Upper lobe of left lung (tissue), 4 donors: Measurements from ENCODE around the gene ATG16L1.

ENCODE experiments used
- EP300 ChIP-seq, 4 donors: sonication (generic); formaldehyde crosslinking; IDR thresholded peaks; one replicate each; pipeline ENCODE4 v1.5.1; 2017; ENCODE audit warnings: antibody characterized with exemption in 4 of 4, control low read depth in 2 of 4
- POLR2A ChIP-seq, 4 donors: fragments of 450-650 bp; IDR thresholded peaks; one replicate each; pipeline ENCODE4 v1.5.1; 2016 to 2017; ENCODE audit warnings: antibody characterized with exemption in 4 of 4, mild to moderate bottlenecking in 2 of 4
- POLR2AphosphoS5 ChIP-seq, 2 donors: sonication (generic); formaldehyde crosslinking; IDR thresholded peaks; one replicate each; pipeline ENCODE4 v1.5.1; 2017; ENCODE audit warnings: antibody characterized with exemption in 2 of 2
- TF ChIP-seq, protein P1 (sequence below), 6 experiments: fragments of 450-650 bp in 4 of 6; fragments of 200-600 bp in 2 of 6; sonication (generic) in 2 of 6; IDR thresholded peaks; one replicate each; pipeline ENCODE4 v1.5.1; 2016 to 2019; ENCODE audit warnings: antibody characterized with exemption in 6 of 6

GRCh38 chr2:233210843-233211547 is 40.5 kb upstream of the ATG16L1 start:
- TF ChIP-seq, protein P1, sequence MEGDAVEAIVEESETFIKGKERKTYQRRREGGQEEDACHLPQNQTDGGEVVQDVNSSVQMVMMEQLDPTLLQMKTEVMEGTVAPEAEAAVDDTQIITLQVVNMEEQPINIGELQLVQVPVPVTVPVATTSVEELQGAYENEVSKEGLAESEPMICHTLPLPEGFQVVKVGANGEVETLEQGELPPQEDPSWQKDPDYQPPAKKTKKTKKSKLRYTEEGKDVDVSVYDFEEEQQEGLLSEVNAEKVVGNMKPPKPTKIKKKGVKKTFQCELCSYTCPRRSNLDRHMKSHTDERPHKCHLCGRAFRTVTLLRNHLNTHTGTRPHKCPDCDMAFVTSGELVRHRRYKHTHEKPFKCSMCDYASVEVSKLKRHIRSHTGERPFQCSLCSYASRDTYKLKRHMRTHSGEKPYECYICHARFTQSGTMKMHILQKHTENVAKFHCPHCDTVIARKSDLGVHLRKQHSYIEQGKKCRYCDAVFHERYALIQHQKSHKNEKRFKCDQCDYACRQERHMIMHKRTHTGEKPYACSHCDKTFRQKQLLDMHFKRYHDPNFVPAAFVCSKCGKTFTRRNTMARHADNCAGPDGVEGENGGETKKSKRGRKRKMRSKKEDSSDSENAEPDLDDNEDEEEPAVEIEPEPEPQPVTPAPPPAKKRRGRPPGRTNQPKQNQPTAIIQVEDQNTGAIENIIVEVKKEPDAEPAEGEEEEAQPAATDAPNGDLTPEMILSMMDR (IDR thresholded peaks at IDR 0.05), result no peak
- TF ChIP-seq EP300 (IDR thresholded peaks at IDR 0.05), result no peak
- no peak for TF ChIP-seq POLR2AphosphoS5 (IDR thresholded peaks at IDR 0.05)
- TF ChIP-seq POLR2A (IDR thresholded peaks at IDR 0.05), result no peak
